HepG2 (cell line): ENCODE results near the gene PRRT2. TPM values are rescaled to one million over a fixed set of nuclear protein-coding genes. Genes with fewer than 3 reads are reported as not detected.
A peak's percentile ranks its signal among the peaks of the same experiment; 100 is the strongest.

Experiments used
- ARNT2 ChIP-seq: sonication (generic); formaldehyde crosslinking; IDR thresholded peaks from 2 replicates; pipeline ENCODE4 v1.8.0; 2022; ENCODE audit warnings: mild to moderate bottlenecking, low read depth, missing genetic modification reagents, moderate library complexity
- CBFB ChIP-seq: sonication (generic); formaldehyde crosslinking; IDR thresholded peaks from 2 replicates; pipeline ENCODE4 v1.4.0; 2020; ENCODE audit warnings: missing genetic modification reagents
- GATAD1 ChIP-seq: IDR thresholded peaks from 2 replicates; pipeline ENCODE4 v1.6.1; 2016; ENCODE audit warnings: missing genetic modification reagents, missing compliant biosample characterization
- GFI1 ChIP-seq: sonication (generic); formaldehyde crosslinking; IDR thresholded peaks from 2 replicates; pipeline ENCODE4 v1.5.0; 2020; ENCODE audit warnings: missing genetic modification reagents, mild to moderate bottlenecking, borderline replicate concordance
- KDM2A ChIP-seq: sonication (generic); formaldehyde crosslinking; IDR thresholded peaks from 2 replicates; pipeline ENCODE4 v1.4.0; 2020; ENCODE audit warnings: low read depth, missing genetic modification reagents, borderline replicate concordance
- KDM4B ChIP-seq: sonication (generic); formaldehyde crosslinking; IDR thresholded peaks from 2 replicates; pipeline ENCODE4 v1.4.0; 2020; ENCODE audit warnings: missing genetic modification reagents
- KLF16 ChIP-seq, 2 experiments: sonication (generic) in 1 of 2; formaldehyde crosslinking in 1 of 2; IDR thresholded peaks; 2 replicates each; pipeline versions ENCODE4 v1.6.1 to v1.8.0; 2016 to 2023; ENCODE audit warnings: missing genetic modification reagents in 2 of 2, missing compliant biosample characterization in 1 of 2
- MED1 ChIP-seq: sonication (generic); formaldehyde crosslinking; IDR thresholded peaks from 2 replicates; pipeline ENCODE4 v1.4.0; 2020; ENCODE audit warnings: missing genetic modification reagents
- MTA3 ChIP-seq: sonication (generic); formaldehyde crosslinking; IDR thresholded peaks from 2 replicates; pipeline ENCODE4 v1.4.0; 2020; ENCODE audit warnings: missing genetic modification reagents
- PHF8 ChIP-seq: sonication (generic); formaldehyde crosslinking; IDR thresholded peaks from 2 replicates; pipeline ENCODE4 v1.5.0; 2020; ENCODE audit warnings: missing genetic modification reagents
- RARG ChIP-seq: sonication (generic); formaldehyde crosslinking; IDR thresholded peaks from 2 replicates; pipeline ENCODE4 v1.4.0; 2020; ENCODE audit warnings: low read depth, mild to moderate bottlenecking, missing genetic modification reagents
- SKIL ChIP-seq: sonication (generic); formaldehyde crosslinking; IDR thresholded peaks from 2 replicates; pipeline ENCODE4 v1.8.0; 2022; ENCODE audit warnings: missing genetic modification reagents, mild to moderate bottlenecking, moderate library complexity, borderline replicate concordance
- SP5 ChIP-seq: IDR thresholded peaks from 2 replicates; pipeline ENCODE4 v1.6.1; 2016; ENCODE audit warnings: low read depth, borderline replicate concordance
- TARDBP ChIP-seq: sonication (generic); formaldehyde crosslinking; IDR thresholded peaks from 2 replicates; pipeline ENCODE4 v1.8.0; 2022; ENCODE audit warnings: mild to moderate bottlenecking, missing genetic modification reagents
- XRCC5 ChIP-seq: fragments of 200-400 bp; formaldehyde crosslinking; optimal IDR thresholded peaks from 2 replicates; pipeline ENCODE3; 2017; ENCODE audit warnings: mild to moderate bottlenecking, low read length
- ZNF225 ChIP-seq: sonication (generic); formaldehyde crosslinking; IDR thresholded peaks from 2 replicates; pipeline ENCODE4 v1.4.0; 2020; ENCODE audit warnings: mild to moderate bottlenecking, missing genetic modification reagents
- ZNF414 ChIP-seq: sonication (generic); formaldehyde crosslinking; IDR thresholded peaks from 2 replicates; pipeline ENCODE4 v1.5.0; 2020; ENCODE audit warnings: missing genetic modification reagents
- polyA plus RNA-seq, 8 experiments: library from polyadenylated mRNA; depleted of rRNA in 3 of 8; stranded (reverse) in 7 of 8; unstranded in 1 of 8; fragments of >200 nt; fragmentation: Illumina TruSeq in 4 of 8; extraction: Trizol in 4 of 8; gene quantifications; 2 replicates each; pipeline versions ENCODE4 v1.2.1 to v1.2.3, GENCODE V29; 2011 to 2016; ENCODE audit warnings: low read depth in 4 of 8, missing spikeins in 1 of 8, mixed read lengths in 1 of 8; ENCODE audit not compliant: insufficient read depth in 1 of 8
- total RNA-seq, 5 experiments: library from RNA; depleted of rRNA; stranded (reverse); fragments of >200 nt; fragmentation: Illumina TruSeq; extraction: Trizol; gene quantifications; 2 replicates each; pipeline ENCODE4 v1.2.3, GENCODE V29; 2016; ENCODE audit warnings: low read depth in 1 of 5
- TF ChIP-seq, protein P1 (sequence below): sonication (generic); formaldehyde crosslinking; IDR thresholded peaks from 2 replicates; pipeline ENCODE4 v1.4.0; 2020; ENCODE audit warnings: missing genetic modification reagents, borderline replicate concordance
- TF ChIP-seq, protein P2 (sequence below): IDR thresholded peaks from 2 replicates; pipeline ENCODE4 v1.6.1; 2016; ENCODE audit warnings: mild to moderate bottlenecking
- TF ChIP-seq, protein P3 (sequence below): IDR thresholded peaks from 2 replicates; pipeline ENCODE4 v1.6.1; 2016; ENCODE audit warnings: low read depth, borderline replicate concordance

PRRT2 gene
- total and polyA plus RNA-seq, 2 of the 13 experiments (the other 11 are each of a cell fraction or from before 2014, with no cell fraction given): 0.51 to 1.1 TPM

DNA sequence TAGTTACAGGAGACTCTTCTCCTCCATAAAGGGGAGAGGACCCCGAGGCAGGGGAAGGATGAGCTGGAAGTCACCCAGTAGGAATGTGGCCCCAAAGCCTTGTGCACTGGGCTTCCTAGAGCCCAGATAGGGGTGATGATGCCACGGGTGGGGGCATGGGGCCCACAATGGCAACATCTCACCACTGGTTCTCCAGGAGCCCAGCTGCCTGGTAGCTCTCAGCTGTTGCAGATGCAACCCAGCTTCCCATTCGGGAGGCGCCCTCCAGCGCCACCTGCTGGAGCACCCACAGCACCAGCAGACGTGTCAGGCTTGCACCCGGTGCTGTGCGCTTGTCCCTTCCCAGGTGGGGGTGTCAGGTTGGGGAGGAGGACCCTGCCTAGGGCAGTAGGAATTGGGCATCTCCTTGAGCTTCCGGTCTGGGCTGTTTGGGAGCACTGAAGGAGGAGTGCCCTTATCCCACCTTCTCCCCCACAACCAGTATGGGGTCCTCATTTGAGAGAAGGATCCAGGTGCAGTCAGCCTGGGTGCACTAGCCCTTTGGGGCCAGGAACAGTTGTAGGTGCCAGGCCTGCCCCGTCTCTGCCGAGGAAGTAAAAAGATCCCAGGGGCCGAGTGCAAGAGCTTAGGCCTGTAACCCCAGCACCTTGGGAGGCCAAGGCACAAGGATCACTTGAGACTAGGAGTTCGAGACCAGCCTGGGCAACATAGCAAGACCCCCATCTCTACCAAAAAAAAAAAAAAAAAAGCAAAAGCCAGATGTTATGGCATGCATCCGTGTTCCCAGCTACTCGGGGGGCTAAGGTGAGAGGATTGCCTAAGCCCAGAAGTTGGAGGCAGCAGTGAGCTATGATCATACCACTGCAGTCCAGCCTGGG lies 36.7 kb downstream of the PRRT2 start (continued):
- TF ChIP-seq KLF16 (CRISPR knock-in tag; IDR thresholded peaks at IDR 0.05) (0 out of 4 replicates have a peak, but pooled peaks of 1 of the 2 experiments have one; percentile 56), ZNF414 (CRISPR knock-in tag) (no peak), MTA3 (CRISPR knock-in tag) (no peak), ARNT2 (CRISPR knock-in tag) (0 out of 2 replicates have a peak, but pooled peaks have one; percentile 49), SP5 (CRISPR knock-in tag) (no peak), CBFB (CRISPR knock-in tag) (0 out of 2 replicates have a peak, but pooled peaks have one; percentile 46), MED1 (CRISPR knock-in tag) (peak; percentile 46; the same call in 1 of the 2 replicates), SKIL (no peak), GFI1 (no peak), PHF8 (peak; percentile 42; the same call in 1 of the 2 replicates), XRCC5 (peak; percentile 94), KDM4B (CRISPR knock-in tag) (0 out of 2 replicates have a peak, but pooled peaks have one; percentile 21), GATAD1 (CRISPR knock-in tag) (0 out of 2 replicates have a peak, but pooled peaks have one; percentile 47), RARG (no peak), ZNF225 (CRISPR knock-in tag) (0 out of 2 replicates have a peak, but pooled peaks have one; percentile 51), TARDBP (0 out of 2 replicates have a peak, but pooled peaks have one; percentile 53), KDM2A (CRISPR knock-in tag) (peak; percentile 91)
- TF ChIP-seq, protein P1, sequence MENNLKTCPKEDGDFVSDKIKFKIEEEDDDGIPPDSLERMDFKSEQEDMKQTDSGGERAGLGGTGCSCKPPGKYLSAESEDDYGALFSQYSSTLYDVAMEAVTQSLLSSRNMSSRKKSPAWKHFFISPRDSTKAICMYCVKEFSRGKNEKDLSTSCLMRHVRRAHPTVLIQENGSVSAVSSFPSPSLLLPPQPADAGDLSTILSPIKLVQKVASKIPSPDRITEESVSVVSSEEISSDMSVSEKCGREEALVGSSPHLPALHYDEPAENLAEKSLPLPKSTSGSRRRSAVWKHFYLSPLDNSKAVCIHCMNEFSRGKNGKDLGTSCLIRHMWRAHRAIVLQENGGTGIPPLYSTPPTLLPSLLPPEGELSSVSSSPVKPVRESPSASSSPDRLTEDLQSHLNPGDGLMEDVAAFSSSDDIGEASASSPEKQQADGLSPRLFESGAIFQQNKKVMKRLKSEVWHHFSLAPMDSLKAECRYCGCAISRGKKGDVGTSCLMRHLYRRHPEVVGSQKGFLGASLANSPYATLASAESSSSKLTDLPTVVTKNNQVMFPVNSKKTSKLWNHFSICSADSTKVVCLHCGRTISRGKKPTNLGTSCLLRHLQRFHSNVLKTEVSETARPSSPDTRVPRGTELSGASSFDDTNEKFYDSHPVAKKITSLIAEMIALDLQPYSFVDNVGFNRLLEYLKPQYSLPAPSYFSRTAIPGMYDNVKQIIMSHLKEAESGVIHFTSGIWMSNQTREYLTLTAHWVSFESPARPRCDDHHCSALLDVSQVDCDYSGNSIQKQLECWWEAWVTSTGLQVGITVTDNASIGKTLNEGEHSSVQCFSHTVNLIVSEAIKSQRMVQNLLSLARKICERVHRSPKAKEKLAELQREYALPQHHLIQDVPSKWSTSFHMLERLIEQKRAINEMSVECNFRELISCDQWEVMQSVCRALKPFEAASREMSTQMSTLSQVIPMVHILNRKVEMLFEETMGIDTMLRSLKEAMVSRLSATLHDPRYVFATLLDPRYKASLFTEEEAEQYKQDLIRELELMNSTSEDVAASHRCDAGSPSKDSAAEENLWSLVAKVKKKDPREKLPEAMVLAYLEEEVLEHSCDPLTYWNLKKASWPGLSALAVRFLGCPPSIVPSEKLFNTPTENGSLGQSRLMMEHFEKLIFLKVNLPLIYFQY (CRISPR knock-in tag): 0 out of 2 replicates have a peak, but pooled peaks have one; percentile 37
- TF ChIP-seq, protein P2, sequence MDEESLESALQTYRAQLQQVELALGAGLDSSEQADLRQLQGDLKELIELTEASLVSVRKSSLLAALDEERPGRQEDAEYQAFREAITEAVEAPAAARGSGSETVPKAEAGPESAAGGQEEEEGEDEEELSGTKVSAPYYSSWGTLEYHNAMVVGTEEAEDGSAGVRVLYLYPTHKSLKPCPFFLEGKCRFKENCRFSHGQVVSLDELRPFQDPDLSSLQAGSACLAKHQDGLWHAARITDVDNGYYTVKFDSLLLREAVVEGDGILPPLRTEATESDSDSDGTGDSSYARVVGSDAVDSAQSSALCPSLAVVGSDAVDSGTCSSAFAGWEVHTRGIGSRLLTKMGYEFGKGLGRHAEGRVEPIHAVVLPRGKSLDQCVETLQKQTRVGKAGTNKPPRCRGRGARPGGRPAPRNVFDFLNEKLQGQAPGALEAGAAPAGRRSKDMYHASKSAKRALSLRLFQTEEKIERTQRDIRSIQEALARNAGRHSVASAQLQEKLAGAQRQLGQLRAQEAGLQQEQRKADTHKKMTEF (CRISPR knock-in tag): peak; percentile 45; the same call in 1 of the 2 replicates
- TF ChIP-seq, protein P3, sequence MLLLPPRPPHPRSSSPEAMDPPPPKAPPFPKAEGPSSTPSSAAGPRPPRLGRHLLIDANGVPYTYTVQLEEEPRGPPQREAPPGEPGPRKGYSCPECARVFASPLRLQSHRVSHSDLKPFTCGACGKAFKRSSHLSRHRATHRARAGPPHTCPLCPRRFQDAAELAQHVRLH (CRISPR knock-in tag): peak; percentile 77; the same call in 1 of the 2 replicates
